ENCODE results near the gene ALOX12B. TPM values are rescaled to one million over a fixed set of nuclear protein-coding genes. Genes with fewer than 3 reads are reported as not detected.

Gene ALOX12B
- total and polyA plus RNA-seq, 2 of the 8 experiments (the other 6 are each of a cell fraction or from before 2014, with no cell fraction given), result 0.86 TPM; not detected in 1

DNA sequence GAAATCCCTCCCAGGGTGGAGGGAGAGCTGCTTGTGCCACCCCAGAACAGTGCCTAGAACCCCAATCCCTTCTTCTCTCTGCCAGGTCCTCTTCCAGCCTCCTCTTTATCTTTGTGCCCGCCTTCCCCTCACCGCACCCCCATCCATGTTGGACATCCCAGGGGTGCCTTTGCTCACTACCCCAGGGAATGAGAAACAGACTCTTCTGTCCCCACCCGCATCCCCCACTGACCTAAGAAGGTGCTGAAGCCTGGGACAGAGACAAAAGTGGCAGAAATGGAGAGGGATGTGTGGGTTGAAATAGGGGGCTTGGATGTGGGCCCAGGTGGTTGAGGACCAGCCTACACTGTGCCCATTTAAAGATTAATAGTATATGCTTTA, 31.7 kb downstream of the ALOX12B start:
- POLR2A ChIA-PET (ENCODE audit: partially characterized antibody), result no interaction called here
- 94% methylated on average over 3 of the region's 3 CpGs; no CpG with 5 or more reads in 1 of the 2 experiments for WGBS, 2 experiments (ENCODE audit: extremely low coverage in 1 of 2, insufficient coverage in 1 of 2, insufficient read length in 1 of 2, insufficient replicate concordance in 2 of 2, low coverage in 1 of 2, low lambda C conversion rate in 2 of 2, missing lambda C conversion rate in 1 of 2)
- Histone ChIP-seq H3K23me2 (ENCODE audit: low read depth, low read length) (no peaks in the 10 kb centered on the region; the same call in 1 of the 2 replicates), H2BK12ac (ENCODE audit: low read depth, low read length) (no peak overlapping the region), H3K56ac (replicated peaks; ENCODE audit: insufficient read length, low read depth, low read length) (no peak overlapping the region), H2BK20ac (ENCODE audit: low read length) (no peak overlapping the region), H3K18ac (ENCODE audit: extremely low read depth, low read length) (no peak overlapping the region), H2BK5ac (ENCODE audit: low read depth, low read length) (no peak overlapping the region), H2AFZ (ENCODE audit: low read length) (no peak overlapping the region), H3K4me3 (ENCODE audit: extremely low read depth in 1 of 4, insufficient read depth in 2 of 4, low read depth in 3 of 4, low read length in 4 of 4) (no peak overlapping the region), H2AK5ac (ENCODE audit: low read depth, low read length) (no peak overlapping the region), H3K79me1 (ENCODE audit: low read depth, low read length) (no peaks in the 10 kb centered on the region), H4K91ac (replicated peaks; ENCODE audit: insufficient read length, low read length) (no peak overlapping the region), H3K14ac (ENCODE audit: insufficient read length) (no peak overlapping the region), H3K9ac (replicated peaks in 1 of 4; ENCODE audit: extremely low read depth in 1 of 4, low read depth in 3 of 4, low read length in 3 of 4) (no peak overlapping the region), H3K4me2 (ENCODE audit: insufficient read depth in 1 of 2, low read depth in 2 of 2, low read length in 2 of 2) (no peak overlapping the region), H4K20me1 (replicated peaks in 1 of 2; ENCODE audit: control insufficient read depth in 1 of 2, insufficient read depth in 2 of 2, low read length in 2 of 2) (no peaks in the 10 kb centered on the region), H4K8ac (ENCODE audit: extremely low read depth, insufficient read depth, low read length) (no peak overlapping the region), H3K27me3 (replicated peaks in 1 of 4; ENCODE audit: control insufficient read depth in 3 of 4, extremely low read depth in 1 of 4, insufficient read depth in 3 of 4, low read length in 3 of 4) (peaks cover 1 to 12% (median 9%) of the 10 kb centered on the region in 4 experiments; a peak in 5 of 7 replicates), H3K9me3 (ENCODE audit: insufficient read depth in 2 of 2, low read depth in 1 of 2, low read length in 1 of 2) (no peaks in the 10 kb centered on the region), H3K27ac (ENCODE audit: low read depth, low read length) (no peak overlapping the region), H3K23ac (ENCODE audit: insufficient read length) (no peak overlapping the region), H2BK120ac (replicated peaks; ENCODE audit: low read depth, low read length) (no peak overlapping the region), H3K79me2 (ENCODE audit: control insufficient read depth in 1 of 2, insufficient read depth in 2 of 2, low read length in 2 of 2) (no peaks in the 10 kb centered on the region), H3K4ac (replicated peaks; ENCODE audit: insufficient read length, low read depth, low read length) (no peak overlapping the region), H3K4me1 (replicated peaks in 1 of 4; ENCODE audit: control insufficient read depth in 3 of 4, insufficient read depth in 4 of 4, low read length in 3 of 4) (peaks cover 0 to 4% (median 0%) of the 10 kb centered on the region in 4 experiments; a peak in 3 of 7 replicates), H2BK15ac (ENCODE audit: low read length) (no peak overlapping the region), H3K36me3 (ENCODE audit: control insufficient read depth in 2 of 4, insufficient read depth in 4 of 4, low read length in 3 of 4) (no peaks in the 10 kb centered on the region), H4K5ac (ENCODE audit: insufficient read length, low read depth, low read length) (no peak overlapping the region)
- FAIRE-seq, result no peak
- no peak for DNase-seq (ENCODE audit: low read depth in 1 of 2, low spot score in 2 of 2)
- TF ChIP-seq TEAD4 (IDR thresholded peaks at IDR 0.05; ENCODE audit: low read depth, low read length) (no peak), EZH2 (IDR thresholded peaks at IDR 0.05; ENCODE audit: low read depth, low read length, severe bottlenecking) (no peak), EP300 (IDR thresholded peaks at IDR 0.05; ENCODE audit: borderline replicate concordance in 1 of 2, low read depth in 2 of 2, low read length in 2 of 2) (no peak), CHD2 (IDR thresholded peaks at IDR 0.05; ENCODE audit: low read length) (no peak), GABPA (IDR thresholded peaks at IDR 0.05; ENCODE audit: borderline replicate concordance, insufficient read depth, low read length) (no peak), YY1 (IDR thresholded peaks at IDR 0.05; ENCODE audit: low read depth, low read length) (no peak), KDM4A (IDR thresholded peaks at IDR 0.05; ENCODE audit: low read depth, low read length, severe bottlenecking) (no peak), SIN3A (conservative IDR thresholded peaks at IDR 0.05 in 1 of 2, IDR thresholded peaks at IDR 0.05 in 1 of 2; ENCODE audit: low read depth in 1 of 2, low read length in 2 of 2) (no peak), RAD21 (IDR thresholded peaks at IDR 0.05 in 1 of 2, conservative IDR thresholded peaks at IDR 0.05 in 1 of 2; ENCODE audit: low read depth in 2 of 2, low read length in 2 of 2) (no peak), JUND (IDR thresholded peaks at IDR 0.05; ENCODE audit: low read length) (no peak), TAF7 (optimal IDR thresholded peaks at IDR 0.05; ENCODE audit: borderline replicate concordance, low read depth, low read length) (no peak), NRF1 (IDR thresholded peaks at IDR 0.05; ENCODE audit: low read depth, low read length) (no peak)
- CTCF ChIA-PET (ENCODE audit: partially characterized antibody), result interaction anchor here (1.0 to 11.6 kb wide), 18 partner anchors 15 to 308 kb away, joined by 3 to 270 read pairs (median 8); partner anchors contain the start of genes ALOX15B and RNF227
